Rectal smooth muscle tissue (tissue), 1 donor: ENCODE measurements around the gene LRIT2.
"Not testable (repeated sequence)": the region's sequence is repeated elsewhere in the genome, so short reads cannot be mapped to it uniquely, and the experiment has no call there.

Experiments used
- H3K27ac ChIP-seq: one replicate; pipeline ENCODE4 v1.7.0; 2013; ENCODE audit warnings: low read depth, low read length, inconsistent platforms
- H3K27me3 ChIP-seq: one replicate; pipeline ENCODE4 v1.7.0; 2013; ENCODE audit warnings: low read length; ENCODE audit not compliant: control insufficient read depth, insufficient read depth
- H3K36me3 ChIP-seq: one replicate; pipeline ENCODE4 v1.7.0; 2013; ENCODE audit warnings: low read length; ENCODE audit not compliant: control insufficient read depth, insufficient read depth
- H3K4me1 ChIP-seq: one replicate; pipeline ENCODE4 v1.7.0; 2013; ENCODE audit warnings: low read length; ENCODE audit not compliant: control insufficient read depth, insufficient read depth
- H3K4me3 ChIP-seq: one replicate; pipeline ENCODE4 v1.7.0; 2013; ENCODE audit warnings: low read length
- H3K9ac ChIP-seq: one replicate; pipeline ENCODE4 v1.7.0; 2013; ENCODE audit warnings: low read length

LRIT2 gene

GRCh38 chr10:84171700-84172466 is 53.5 kb downstream of the LRIT2 start:
- H3K27me3 ChIP-seq, H3K4me3 ChIP-seq, H3K9ac ChIP-seq, H3K27ac ChIP-seq, H3K4me1 ChIP-seq, H3K36me3 ChIP-seq: not testable (repeated sequence)

GRCh38 chr10:84171237-84171636 is 54.1 kb downstream of the LRIT2 start:
- H3K27ac ChIP-seq, H3K4me1 ChIP-seq: not testable (repeated sequence)

More at GRCh38 chr10:84171237-84171636, 54.1 kb downstream of the LRIT2 start:
- H3K36me3 ChIP-seq, H3K4me3 ChIP-seq, H3K27me3 ChIP-seq, H3K9ac ChIP-seq: not testable (repeated sequence)
